Mesenteric fat pad (tissue), 1 donor: ENCODE data around the gene CNTN4. TPM values are rescaled to one million over a fixed set of nuclear protein-coding genes. Genes with fewer than 3 reads are reported as not detected.

Experiments
- DNase-seq: peaks from one replicate; pipeline ENCODE4 v3.0.0-alpha.2; 2020; ENCODE audit warnings: low spot score
- total RNA-seq: library from RNA; stranded (reverse); fragmentation: NEBNext Ultra II Directional; extraction: Animal tissue kit (Norgen Biotek cat#: 25700); gene quantifications from one replicate; pipeline ENCODE4 v1.2.1, GENCODE V29; 2021
- donor health status: DM: yes; HTN: yes; CAD: no.

The CNTN4 gene
- total RNA-seq, 1 donor from 2014 or later, result 3.8 TPM

- DNase-seq, result no peak
Observed at GRCh38 chr3:3085782-3086181, 987.1 kb downstream of the CNTN4 start.

GRCh38 chr3:3086239-3086638, 987.6 kb downstream of the CNTN4 start:
- no peak for DNase-seq

- DNase-seq, result no peak
Observed at GRCh38 chr3:3087279-3087678, 988.6 kb downstream of the CNTN4 start.

GRCh38 chr3:3087716-3088465, 989.2 kb downstream of the CNTN4 start:
- no peak for DNase-seq

- no peak for DNase-seq
Observed at GRCh38 chr3:3089017-3089416, 990.4 kb downstream of the CNTN4 start.

GRCh38 chr3:3097958-3098357, 999.3 kb downstream of the CNTN4 start:
- DNase-seq, result no peak

- DNase-seq, result no peak
Observed at GRCh38 chr3:3101660-3102458, 1003.2 kb downstream of the CNTN4 start.

- no peak for DNase-seq
Observed at GRCh38 chr3:3102751-3103150, 1004.1 kb downstream of the CNTN4 start.

GRCh38 chr3:3105246-3105645, 1006.6 kb downstream of the CNTN4 start:
- DNase-seq, result no peak

- no peak for DNase-seq
Observed at GRCh38 chr3:3105815-3106214, 1007.1 kb downstream of the CNTN4 start.

GRCh38 chr3:3107181-3107580, 1008.5 kb downstream of the CNTN4 start:
- no peak for DNase-seq
